Kidney epithelial cell (primary cell): ENCODE measurements around the gene RGS7. TPM values are rescaled to one million over a fixed set of nuclear protein-coding genes. Genes with fewer than 3 reads are reported as not detected.

Experiments used
- DNase-seq: peaks from one replicate; pipeline ENCODE4 v3.0.0-alpha.2; 2010; ENCODE audit warnings: low read depth
- H3K27me3 ChIP-seq: 2 replicates; pipeline ENCODE4 v1.6.0; 2011; ENCODE audit warnings: low read length; ENCODE audit not compliant: control insufficient read depth, insufficient read depth
- H3K36me3 ChIP-seq: 2 replicates; pipeline ENCODE4 v1.5.1; 2011; ENCODE audit warnings: low read length; ENCODE audit not compliant: control insufficient read depth, insufficient read depth
- H3K4me3 ChIP-seq: 2 replicates; pipeline ENCODE4 v1.5.1; 2011; ENCODE audit warnings: low read depth, mild to moderate bottlenecking, control low read depth, low read length
- total RNA-seq: library from RNA; depleted of rRNA; stranded (reverse); fragments of >200 nt; gene quantifications from 2 replicates; pipeline ENCODE4 v1.2.3, GENCODE V29; 2015
- TF ChIP-seq, protein P1 (sequence below): IDR thresholded peaks from 2 replicates; pipeline ENCODE4 v1.5.1; 2011; ENCODE audit warnings: mild to moderate bottlenecking, moderate library complexity, low read length, control low read depth, inconsistent platforms; ENCODE audit not compliant: insufficient read depth, poor library complexity, severe bottlenecking

Gene RGS7
- total RNA-seq, 1 donor from 2014 or later: 1.5 TPM

DNA sequence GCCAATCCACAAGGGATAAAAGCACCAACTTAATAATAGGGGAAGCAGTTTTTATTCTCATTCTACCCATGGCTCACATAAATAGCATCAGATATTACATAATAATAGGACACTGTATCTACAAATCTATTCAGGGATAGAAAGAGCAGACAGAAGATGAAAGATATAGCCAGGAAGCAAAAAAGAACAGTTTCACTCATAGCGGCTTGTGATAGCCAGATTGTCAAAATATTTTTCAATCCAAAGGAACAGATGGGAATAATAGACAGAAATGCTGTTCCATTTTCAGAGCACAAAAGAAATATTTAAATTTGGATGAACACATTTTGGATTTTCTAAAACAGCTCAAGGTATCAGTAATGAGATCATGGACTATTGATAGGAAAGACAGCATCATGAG is 512.5 kb downstream of the RGS7 start:
- Histone ChIP-seq H3K4me3 (no peak overlapping the region), H3K36me3 (no peaks in the 10 kb centered on the region), H3K27me3 (no peaks in the 10 kb centered on the region)
- TF ChIP-seq, protein P1, sequence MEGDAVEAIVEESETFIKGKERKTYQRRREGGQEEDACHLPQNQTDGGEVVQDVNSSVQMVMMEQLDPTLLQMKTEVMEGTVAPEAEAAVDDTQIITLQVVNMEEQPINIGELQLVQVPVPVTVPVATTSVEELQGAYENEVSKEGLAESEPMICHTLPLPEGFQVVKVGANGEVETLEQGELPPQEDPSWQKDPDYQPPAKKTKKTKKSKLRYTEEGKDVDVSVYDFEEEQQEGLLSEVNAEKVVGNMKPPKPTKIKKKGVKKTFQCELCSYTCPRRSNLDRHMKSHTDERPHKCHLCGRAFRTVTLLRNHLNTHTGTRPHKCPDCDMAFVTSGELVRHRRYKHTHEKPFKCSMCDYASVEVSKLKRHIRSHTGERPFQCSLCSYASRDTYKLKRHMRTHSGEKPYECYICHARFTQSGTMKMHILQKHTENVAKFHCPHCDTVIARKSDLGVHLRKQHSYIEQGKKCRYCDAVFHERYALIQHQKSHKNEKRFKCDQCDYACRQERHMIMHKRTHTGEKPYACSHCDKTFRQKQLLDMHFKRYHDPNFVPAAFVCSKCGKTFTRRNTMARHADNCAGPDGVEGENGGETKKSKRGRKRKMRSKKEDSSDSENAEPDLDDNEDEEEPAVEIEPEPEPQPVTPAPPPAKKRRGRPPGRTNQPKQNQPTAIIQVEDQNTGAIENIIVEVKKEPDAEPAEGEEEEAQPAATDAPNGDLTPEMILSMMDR: no peak
- DNase-seq: no peak

DNA sequence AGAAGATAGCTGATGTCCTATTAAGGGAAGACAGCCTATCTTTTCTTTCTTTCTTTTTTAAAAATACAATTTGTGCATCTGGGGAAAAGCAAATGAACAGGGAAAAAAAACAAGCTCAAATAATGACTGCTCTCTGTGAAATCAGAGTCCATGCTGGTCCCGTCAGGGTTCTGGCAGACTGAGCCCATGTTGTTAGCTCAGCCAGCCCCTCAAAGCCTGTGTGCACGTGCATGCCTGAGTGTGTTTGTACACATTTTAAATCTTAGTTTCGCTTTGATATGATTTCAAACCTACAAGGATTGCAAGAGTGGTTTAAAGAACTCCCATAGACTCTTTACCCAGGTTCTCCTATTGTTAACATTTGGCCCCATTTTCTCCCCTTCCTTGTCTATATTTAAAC is 513.2 kb downstream of the RGS7 start:
- TF ChIP-seq, protein P1: no peak
- Histone ChIP-seq H3K4me3 (no peak overlapping the region), H3K36me3 (no peaks in the 10 kb centered on the region), H3K27me3 (no peaks in the 10 kb centered on the region)
- no peak for DNase-seq

DNA sequence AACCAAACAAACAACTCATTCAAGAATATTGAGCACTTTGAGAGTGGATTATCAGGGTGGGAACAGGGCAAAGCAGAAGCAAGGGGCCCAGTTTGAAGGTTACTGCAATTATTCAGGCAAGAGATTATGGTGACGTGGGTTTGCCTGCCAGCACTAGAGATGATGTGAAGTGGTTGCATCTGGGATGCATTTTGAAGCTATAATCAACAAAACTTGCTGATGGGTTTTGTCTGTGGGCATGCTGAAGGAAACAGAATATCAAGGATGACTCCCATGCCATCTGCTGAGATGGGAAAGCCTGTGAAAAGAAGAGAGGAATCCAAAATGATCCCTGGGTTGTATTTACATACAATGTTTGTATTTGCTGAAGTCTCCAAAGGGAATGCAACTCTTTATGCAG is 520.7 kb downstream of the RGS7 start:
- TF ChIP-seq, protein P1: no peak
- Histone ChIP-seq H3K36me3 (no peaks in the 10 kb centered on the region), H3K4me3 (no peak overlapping the region), H3K27me3 (no peaks in the 10 kb centered on the region)
- no peak for DNase-seq

DNA sequence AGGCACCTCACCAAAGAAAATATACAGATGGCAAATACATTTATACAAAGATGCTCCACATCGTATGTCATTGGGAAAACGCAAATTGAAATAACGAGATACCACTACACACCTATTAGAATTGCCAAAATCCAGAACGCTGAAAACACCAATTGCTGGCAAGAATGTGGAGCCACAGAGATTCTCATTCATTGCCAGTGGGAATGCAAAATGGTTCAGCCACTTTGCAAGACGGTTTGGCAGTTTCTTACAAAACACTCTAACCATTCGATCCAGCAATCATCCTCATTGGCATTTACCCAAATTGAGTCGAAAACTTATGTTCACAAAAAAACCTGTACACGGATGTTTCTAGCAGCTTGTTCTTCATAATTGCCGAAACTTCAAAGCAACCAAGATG is 521.7 kb downstream of the RGS7 start:
- Histone ChIP-seq H3K36me3 (no peaks in the 10 kb centered on the region), H3K27me3 (no peaks in the 10 kb centered on the region), H3K4me3 (no peak overlapping the region)
- no peak for DNase-seq
- TF ChIP-seq, protein P1: no peak

DNA sequence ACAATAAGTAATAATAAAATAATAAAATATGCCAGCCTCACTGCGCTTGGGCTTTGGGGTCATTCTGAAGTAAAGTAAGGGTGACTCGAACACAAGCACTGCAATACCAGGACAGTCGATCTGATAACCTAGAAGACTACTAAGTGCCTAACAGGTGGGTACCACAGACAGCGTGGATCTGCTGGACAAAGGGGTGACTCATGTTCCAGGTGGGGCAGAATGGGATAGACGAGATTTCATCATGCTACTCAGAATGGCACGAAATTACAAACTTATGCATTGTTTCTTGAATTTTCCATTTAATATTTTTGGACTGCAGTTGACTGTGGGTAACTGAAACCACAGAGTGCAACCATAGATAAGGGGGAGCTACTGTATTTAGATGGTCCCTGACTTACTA is 523.9 kb downstream of the RGS7 start:
- TF ChIP-seq, protein P1: no peak
- no peak overlapping the region for H3K4me3 ChIP-seq
- H3K27me3 ChIP-seq: no peaks in the 10 kb centered on the region
- no peaks in the 10 kb centered on the region for H3K36me3 ChIP-seq
- no peak for DNase-seq

DNA sequence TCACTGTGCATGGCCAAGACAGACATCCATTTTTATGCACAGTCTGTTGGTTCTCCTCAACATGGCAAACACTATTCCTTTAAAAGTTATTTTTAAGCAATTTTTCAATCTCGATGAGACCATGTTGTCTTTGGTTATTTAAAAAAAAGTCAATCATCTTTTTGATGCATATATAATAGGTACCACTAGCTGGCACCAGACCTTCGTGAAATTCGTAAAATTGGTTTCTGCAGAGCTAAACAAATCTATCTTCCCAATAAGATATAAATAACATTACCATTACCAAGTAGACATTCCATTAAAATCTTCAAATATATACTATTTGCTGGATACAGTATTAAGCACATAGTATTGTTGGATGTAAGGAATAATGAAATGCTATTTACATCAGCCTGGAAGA is 525.1 kb downstream of the RGS7 start:
- H3K27me3 ChIP-seq: no peaks in the 10 kb centered on the region
- no peaks in the 10 kb centered on the region for H3K36me3 ChIP-seq
- no peak overlapping the region for H3K4me3 ChIP-seq
- TF ChIP-seq, protein P1: no peak
- no peak for DNase-seq
